Stimulated activated CD8-positive, alpha-beta memory T cell treated with anti-CD3 and anti-CD28 coated beads, Interleukin-12 subunit alpha, Interleukin-12 subunit beta, amount 100 ng/mL, for 1 hour (primary cell): ENCODE data around the gene USP32.
"Not testable (repeated sequence)": the region's sequence is repeated elsewhere in the genome, so short reads cannot be mapped to it uniquely, and the experiment has no call there.

ENCODE experiments used
- DNase-seq: peaks from one replicate; pipeline ENCODE4 v3.0.0-alpha.2; 2020; ENCODE audit warnings: low read depth

Gene USP32

DNA sequence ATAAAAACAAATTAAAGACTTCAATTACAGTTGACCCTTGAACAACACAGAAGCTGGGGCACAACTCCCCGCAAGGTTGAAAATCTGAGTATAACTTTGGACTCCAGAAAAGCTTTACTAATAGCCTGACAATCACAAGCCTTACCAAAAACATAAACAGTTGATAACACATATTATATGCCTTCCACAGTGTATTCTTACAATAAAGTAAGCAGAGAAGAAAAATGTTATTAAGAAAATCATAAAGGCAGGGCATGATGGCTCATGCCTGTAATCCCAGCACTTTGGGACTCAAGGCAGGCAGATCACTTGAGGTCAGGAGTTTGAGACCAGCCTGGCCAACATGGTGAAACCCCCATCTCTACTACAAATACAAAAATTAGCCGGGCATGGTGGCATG is 58.9 kb downstream of the USP32 start:
- DNase-seq: not testable (repeated sequence)

- no peak for DNase-seq
Observed at GRCh38 chr17:60332574-60332973, 59.4 kb downstream of the USP32 start.

GRCh38 chr17:60330731-60331130 is 61.2 kb downstream of the USP32 start:
- no peak for DNase-seq

- no peak for DNase-seq
Observed at GRCh38 chr17:60328679-60329078, 63.3 kb downstream of the USP32 start.

GRCh38 chr17:60327901-60328273 is 64.0 kb downstream of the USP32 start:
- no peak for DNase-seq

DNA sequence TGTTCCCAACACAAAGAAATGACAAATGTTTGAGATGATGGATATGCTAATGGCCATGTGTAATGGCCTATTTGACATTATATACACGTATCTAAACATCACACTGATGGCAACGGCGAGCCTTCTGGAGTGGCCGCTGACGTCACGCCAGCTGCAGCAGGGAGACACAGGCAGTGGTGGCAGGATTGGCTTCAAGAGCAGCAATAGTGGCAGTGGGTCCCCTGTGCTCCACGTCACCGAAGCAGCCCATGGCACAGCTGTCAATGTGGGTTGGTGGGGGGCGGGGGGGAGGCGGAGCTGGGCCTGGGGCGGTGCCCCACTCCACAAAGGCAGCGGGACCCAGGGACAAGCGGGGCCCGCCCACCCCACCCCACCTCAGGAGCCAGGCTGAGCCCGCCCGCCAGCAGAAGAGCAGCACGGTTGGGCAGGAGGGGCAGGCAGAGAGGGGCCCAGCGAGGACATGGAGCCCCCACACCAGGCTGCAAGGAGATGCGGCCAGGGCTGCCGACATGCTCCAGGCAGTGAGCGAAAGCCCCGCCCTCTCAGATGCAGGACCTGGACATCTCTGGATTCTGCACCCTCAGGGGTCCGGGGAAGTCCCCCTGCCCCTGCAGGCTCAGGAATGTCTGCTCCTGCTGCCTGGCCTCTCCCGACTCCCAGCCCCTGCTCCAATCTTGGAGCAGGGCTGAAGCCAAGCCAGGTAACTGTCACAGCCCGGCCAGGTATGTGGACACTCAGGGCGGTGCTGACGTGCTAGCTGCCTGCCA is 64.6 kb downstream of the USP32 start:
- DNase-seq: no peak

DNA sequence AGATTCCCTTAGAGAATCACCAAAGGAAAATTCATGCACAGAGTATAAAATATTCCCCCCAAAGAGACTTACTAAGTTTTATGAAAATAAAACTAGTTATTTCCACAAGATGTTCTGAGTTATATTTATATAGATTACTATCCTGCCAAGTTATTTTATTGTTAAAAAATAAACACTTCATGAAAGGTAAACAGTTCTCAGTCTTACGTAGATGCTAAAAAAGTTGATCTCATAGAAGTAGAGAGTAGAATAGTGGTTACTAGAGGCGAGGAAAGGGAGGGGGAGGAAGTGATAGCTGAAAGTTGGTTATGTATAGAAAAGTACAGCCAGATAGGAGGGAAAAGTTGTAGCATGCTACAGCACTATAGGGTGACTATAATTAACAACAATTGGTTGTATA is 65.2 kb downstream of the USP32 start:
- DNase-seq: no peak

DNA sequence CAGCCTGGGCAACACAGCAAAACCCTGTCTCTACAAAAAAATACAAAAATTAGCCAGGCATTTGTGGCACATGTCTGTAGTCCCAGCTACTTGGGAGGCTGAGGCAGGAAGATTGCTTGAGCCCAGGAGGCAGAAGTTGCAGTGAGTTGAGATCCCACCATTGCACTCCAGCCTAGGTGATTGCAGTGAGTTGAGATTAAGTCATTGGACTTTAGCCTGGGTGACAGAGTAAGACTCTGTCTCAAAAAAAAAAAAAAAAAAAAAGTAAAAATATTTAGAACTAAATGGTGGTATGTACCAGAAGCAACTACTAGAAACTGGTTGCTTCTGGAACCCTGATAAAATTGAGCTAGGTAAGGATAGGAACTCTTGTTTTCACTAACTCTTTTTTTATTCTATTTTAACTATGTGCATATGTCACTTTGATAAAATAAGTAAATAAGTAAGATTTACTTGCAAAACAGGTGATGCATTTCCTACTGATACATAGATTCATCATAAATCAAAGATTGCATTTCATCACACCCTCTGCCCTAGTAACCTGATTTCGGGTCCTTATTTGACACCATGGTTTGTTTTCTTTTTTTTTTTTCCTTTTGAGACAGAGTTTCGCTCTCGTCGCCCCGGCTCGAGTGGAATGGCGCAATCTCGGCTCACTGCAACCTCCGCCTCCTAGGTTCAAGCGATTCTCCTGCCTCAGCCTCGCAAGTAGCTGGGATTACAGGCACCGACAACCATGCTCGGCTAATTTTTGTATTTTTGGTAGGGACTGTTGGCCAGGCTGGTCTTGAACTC is 66.0 kb downstream of the USP32 start:
- DNase-seq: no peak

- DNase-seq: no peak
Observed at GRCh38 chr17:60323754-60324153, 68.2 kb downstream of the USP32 start.

GRCh38 chr17:60322056-60322387 is 69.9 kb downstream of the USP32 start:
- DNase-seq: no peak

GRCh38 chr17:60321336-60322055 is 70.4 kb downstream of the USP32 start:
- DNase-seq: no peak

- DNase-seq: no peak
Observed at GRCh38 chr17:60318830-60319229, 73.1 kb downstream of the USP32 start.

DNA sequence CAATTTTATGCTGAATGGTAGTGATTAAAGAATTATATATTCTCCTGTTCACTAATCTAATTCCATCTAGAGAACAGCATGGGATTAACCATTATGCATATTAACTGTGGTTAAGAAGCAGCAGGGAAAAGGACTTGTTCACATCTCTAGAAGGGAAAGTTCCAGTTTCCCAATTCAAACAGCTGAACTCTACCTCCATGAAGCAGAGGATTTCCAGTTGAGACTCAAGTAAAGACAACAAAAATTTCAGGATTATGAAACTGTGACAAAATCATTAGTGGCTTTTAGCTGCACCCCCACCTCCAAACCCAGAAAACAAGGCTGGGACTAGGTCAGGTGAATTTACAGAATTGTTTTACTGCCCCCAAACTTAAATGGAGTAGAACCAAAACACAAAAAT is 73.6 kb downstream of the USP32 start:
- no peak for DNase-seq

GRCh38 chr17:60315650-60316049 is 76.3 kb downstream of the USP32 start:
- DNase-seq: no peak

DNA sequence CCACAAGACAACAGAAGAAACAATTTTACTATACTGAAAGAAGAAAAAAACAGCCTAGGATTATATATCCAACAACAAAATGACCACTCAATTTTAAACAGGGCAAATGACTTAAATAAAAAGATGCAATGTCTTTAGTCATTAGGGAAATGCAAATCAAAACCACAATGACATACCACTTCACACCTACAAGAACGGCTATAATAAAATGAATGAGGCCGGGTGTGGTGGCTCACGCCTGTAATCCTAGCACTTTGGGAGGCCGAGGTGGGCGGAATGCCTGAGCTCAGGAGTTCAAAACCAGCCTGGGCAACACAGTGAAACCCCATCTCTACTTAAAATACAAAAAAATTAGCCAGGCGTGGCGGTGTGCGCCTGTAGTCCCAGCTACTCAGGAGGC is 77.0 kb downstream of the USP32 start:
- not testable (repeated sequence) for DNase-seq

- no peak for DNase-seq
Observed at GRCh38 chr17:60314423-60314822, 77.5 kb downstream of the USP32 start.

- no peak for DNase-seq
Observed at GRCh38 chr17:60311936-60312335, 80.0 kb downstream of the USP32 start.

GRCh38 chr17:60311186-60311585 is 80.7 kb downstream of the USP32 start:
- no peak for DNase-seq

DNA sequence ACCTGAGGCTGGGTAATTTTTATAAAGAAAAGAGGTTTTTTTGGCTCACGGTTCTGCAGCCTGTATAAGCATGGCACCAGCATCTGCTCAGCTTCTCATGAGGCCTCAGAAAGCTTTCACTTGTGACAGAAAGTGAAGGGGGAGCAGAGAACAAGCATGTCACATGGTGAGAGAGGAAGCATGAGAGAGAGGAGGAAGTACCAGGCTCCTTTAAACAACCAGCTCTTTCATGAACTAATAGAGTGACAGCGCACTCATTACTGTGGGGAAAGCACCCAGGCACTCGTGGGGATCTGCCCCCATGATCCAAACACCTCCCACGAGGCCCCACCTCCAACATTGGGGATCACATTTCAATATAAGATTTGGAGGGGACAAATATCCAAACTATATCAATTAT is 86.8 kb downstream of the USP32 start:
- DNase-seq: no peak

GRCh38 chr17:60304502-60304901 is 87.4 kb downstream of the USP32 start:
- no peak for DNase-seq

- no peak for DNase-seq
Observed at GRCh38 chr17:60303406-60304099, 88.4 kb downstream of the USP32 start.

DNA sequence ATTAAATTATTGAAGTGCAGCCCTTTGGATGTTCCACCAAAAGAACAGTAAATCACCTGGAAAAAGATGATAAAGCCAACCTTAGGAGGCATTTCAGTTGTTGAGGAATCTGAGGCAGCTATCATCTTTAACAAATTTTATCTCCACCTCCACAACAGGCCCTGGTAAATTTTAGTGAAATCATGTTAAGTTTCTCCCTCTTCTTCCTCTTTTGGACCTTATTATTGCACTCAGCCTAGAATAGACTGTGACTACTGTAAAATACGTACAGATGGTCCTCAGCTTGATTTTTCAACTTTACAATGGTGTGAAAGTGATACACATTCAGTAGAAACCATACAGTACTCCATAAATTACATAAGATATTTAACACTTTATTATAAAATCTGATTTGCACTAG is 90.3 kb downstream of the USP32 start:
- DNase-seq: no peak
